GM12878 (cell line): Measurements from ENCODE around the gene POLR1A. TPM values are rescaled to one million over a fixed set of nuclear protein-coding genes. Genes with fewer than 3 reads are reported as not detected.

Experiments
- BACH1 ChIP-seq: fragments of 450-650 bp; IDR thresholded peaks from 2 replicates; pipeline ENCODE4 v1.6.1; 2017; ENCODE audit warnings: mild to moderate bottlenecking, borderline replicate concordance
- BHLHE40 ChIP-seq, 2 experiments: fragments of 450-650 bp in 1 of 2; IDR thresholded peaks; 2 replicates each; pipeline ENCODE4 v1.6.1; 2011 to 2017; ENCODE audit warnings: low read depth in 2 of 2, borderline replicate concordance in 1 of 2, improper control_type of control experiment in 1 of 2, low read length in 1 of 2, mild to moderate bottlenecking in 1 of 2
- EED ChIP-seq: sonication (generic); IDR thresholded peaks from 2 replicates; pipeline ENCODE4 v1.6.1; 2016; ENCODE audit warnings: antibody characterized with exemption, low read depth
- ESRRA ChIP-seq: IDR thresholded peaks from 2 replicates; pipeline ENCODE4 v1.6.1; 2012; ENCODE audit warnings: mild to moderate bottlenecking, low read length, improper control_type of control experiment
- HDGF ChIP-seq: fragments of 450-650 bp; IDR thresholded peaks from 2 replicates; pipeline ENCODE4 v1.6.1; 2016; ENCODE audit warnings: antibody characterized with exemption
- MTA2 ChIP-seq: fragments of 450-650 bp; IDR thresholded peaks from 2 replicates; pipeline ENCODE4 v1.6.1; 2016; ENCODE audit warnings: low read depth, mild to moderate bottlenecking, moderate library complexity
- PAX8 ChIP-seq: fragments of 450-650 bp; IDR thresholded peaks from 2 replicates; pipeline ENCODE4 v1.6.1; 2017; ENCODE audit warnings: mild to moderate bottlenecking, moderate library complexity
- PBX3 ChIP-seq: IDR thresholded peaks from 2 replicates; pipeline ENCODE4 v1.6.1; 2011; ENCODE audit warnings: mild to moderate bottlenecking, low read depth, low read length, moderate library complexity; ENCODE audit not compliant: insufficient replicate concordance
- PML ChIP-seq: IDR thresholded peaks from 2 replicates; pipeline ENCODE4 v1.6.1; 2012; ENCODE audit warnings: low read length, inconsistent platforms
- POLR2AphosphoS2 ChIP-seq: IDR thresholded peaks from 2 replicates; pipeline ENCODE4 v1.6.1; 2011; ENCODE audit warnings: low read depth, mild to moderate bottlenecking, low read length, improper control_type of control experiment, moderate library complexity
- SMAD1 ChIP-seq: fragments of 450-650 bp; IDR thresholded peaks from 2 replicates; pipeline ENCODE4 v1.6.1; 2018; ENCODE audit warnings: mild to moderate bottlenecking, low read depth; ENCODE audit not compliant: partially characterized antibody
- SMAD5 ChIP-seq: IDR thresholded peaks from 2 replicates; pipeline ENCODE4 v1.6.1; 2016; ENCODE audit warnings: antibody characterized with exemption, low read depth
- SMC3 ChIP-seq: IDR thresholded peaks from 2 replicates; pipeline ENCODE4 v1.6.1; 2011; ENCODE audit warnings: low read length, improper control_type of control experiment, borderline replicate concordance
- SP1 ChIP-seq: IDR thresholded peaks from one replicate; pipeline ENCODE4 v1.6.1; 2011; ENCODE audit warnings: low read depth, low read length
- SREBF2 ChIP-seq: IDR thresholded peaks from 2 replicates; pipeline ENCODE4 v1.6.1; 2012; ENCODE audit warnings: mild to moderate bottlenecking, low read length
- STAT1 ChIP-seq: fragments of 450-650 bp; conservative IDR thresholded peaks from 2 replicates; pipeline ENCODE4 v1.6.1; 2014; ENCODE audit warnings: antibody characterized with exemption, mild to moderate bottlenecking
- TARDBP ChIP-seq: IDR thresholded peaks from 2 replicates; pipeline ENCODE4 v1.6.1; 2016; ENCODE audit warnings: borderline replicate concordance
- TBL1XR1 ChIP-seq: IDR thresholded peaks from 2 replicates; pipeline ENCODE4 v1.6.1; 2012; ENCODE audit warnings: low read depth, low read length, improper control_type of control experiment
- TCF3 ChIP-seq: IDR thresholded peaks from 2 replicates; pipeline ENCODE4 v1.6.1; 2012; ENCODE audit warnings: low read depth, mild to moderate bottlenecking, low read length, borderline replicate concordance; ENCODE audit not compliant: insufficient read depth
- ZBED1 ChIP-seq: IDR thresholded peaks from 2 replicates; pipeline ENCODE4 v1.6.1; 2016; ENCODE audit warnings: borderline replicate concordance
- ZNF274 ChIP-seq: IDR thresholded peaks from one replicate; pipeline ENCODE4 v1.8.0; 2011; ENCODE audit not compliant: insufficient read length, insufficient read depth
- ZNF687 ChIP-seq: fragments of 450-650 bp; IDR thresholded peaks from 2 replicates; pipeline ENCODE4 v1.6.1; 2017; ENCODE audit warnings: mild to moderate bottlenecking, moderate library complexity
- polyA plus RNA-seq, 11 experiments: library from polyadenylated mRNA; depleted of rRNA in 4 of 11; unstranded in 6 of 11; stranded (reverse) in 5 of 11; fragments of >200 nt; fragmentation: Nextera tagmentation in 4 of 11; fragmentation: Illumina TruSeq in 1 of 11; extraction: Ambion mirVana in 4 of 11; extraction: Trizol in 1 of 11; gene quantifications; 1 replicate in 1 of 11; 2 replicates in 10 of 11; pipeline versions ENCODE4 v1.2.1 to v1.2.3, GENCODE V29; 2011 to 2016; ENCODE audit warnings: inconsistent platforms in 2 of 11, missing spikeins in 2 of 11, low read depth in 1 of 11
- total RNA-seq, 4 experiments: library from RNA; depleted of rRNA in 3 of 4; stranded (reverse); fragments of >200 nt in 3 of 4; fragmentation: Illumina TruSeq in 1 of 4; extraction: Trizol in 1 of 4; gene quantifications; 2 replicates each; pipeline versions ENCODE4 v1.2.1 to v1.2.3, GENCODE V29; 2013 to 2021
- TF ChIP-seq, protein P1 (sequence below): fragments of 150-350 bp; IDR thresholded peaks from 2 replicates; pipeline ENCODE4 v1.6.1; 2016; ENCODE audit warnings: low read depth, low read length

The POLR1A gene
- total and polyA plus RNA-seq, 10 of the 15 experiments (the other 5 are each of a cell fraction or from before 2014, with no cell fraction given), result 2.1 to 53.9 (median 17.8) TPM

GRCh38 chr2:85999061-85999831 lies 106.4 kb downstream of the POLR1A start (continued):
- TF ChIP-seq ZNF687 (peak; percentile 88), TARDBP (no peak), PAX8 (no peak), SP1 (peak; percentile 9), ESRRA (no peak), TCF3 (no peak), POLR2AphosphoS2 (no peak), MTA2 (peak; percentile 36; the same call in 1 of the 2 replicates), PBX3 (no peak), BACH1 (no peak), BHLHE40 (IDR thresholded peaks at IDR 0.05; ENCODE audit: borderline replicate concordance in 1 of 2, low read depth in 2 of 2, low read length in 1 of 2) (peak in 1 of 2 experiments; percentile 18; a peak in 2 of 4 replicates), SMC3 (no peak), SREBF2 (no peak), HDGF (0 out of 2 replicates have a peak, but pooled peaks have one; percentile 20), SMAD5 (0 out of 2 replicates have a peak, but pooled peaks have one; percentile 10), EED (peak; percentile 25; the same call in 1 of the 2 replicates), PML (no peak), TBL1XR1 (no peak), ZNF274 (no peak), STAT1 (no peak), SMAD1 (no peak), ZBED1 (no peak)
- TF ChIP-seq, protein P1, sequence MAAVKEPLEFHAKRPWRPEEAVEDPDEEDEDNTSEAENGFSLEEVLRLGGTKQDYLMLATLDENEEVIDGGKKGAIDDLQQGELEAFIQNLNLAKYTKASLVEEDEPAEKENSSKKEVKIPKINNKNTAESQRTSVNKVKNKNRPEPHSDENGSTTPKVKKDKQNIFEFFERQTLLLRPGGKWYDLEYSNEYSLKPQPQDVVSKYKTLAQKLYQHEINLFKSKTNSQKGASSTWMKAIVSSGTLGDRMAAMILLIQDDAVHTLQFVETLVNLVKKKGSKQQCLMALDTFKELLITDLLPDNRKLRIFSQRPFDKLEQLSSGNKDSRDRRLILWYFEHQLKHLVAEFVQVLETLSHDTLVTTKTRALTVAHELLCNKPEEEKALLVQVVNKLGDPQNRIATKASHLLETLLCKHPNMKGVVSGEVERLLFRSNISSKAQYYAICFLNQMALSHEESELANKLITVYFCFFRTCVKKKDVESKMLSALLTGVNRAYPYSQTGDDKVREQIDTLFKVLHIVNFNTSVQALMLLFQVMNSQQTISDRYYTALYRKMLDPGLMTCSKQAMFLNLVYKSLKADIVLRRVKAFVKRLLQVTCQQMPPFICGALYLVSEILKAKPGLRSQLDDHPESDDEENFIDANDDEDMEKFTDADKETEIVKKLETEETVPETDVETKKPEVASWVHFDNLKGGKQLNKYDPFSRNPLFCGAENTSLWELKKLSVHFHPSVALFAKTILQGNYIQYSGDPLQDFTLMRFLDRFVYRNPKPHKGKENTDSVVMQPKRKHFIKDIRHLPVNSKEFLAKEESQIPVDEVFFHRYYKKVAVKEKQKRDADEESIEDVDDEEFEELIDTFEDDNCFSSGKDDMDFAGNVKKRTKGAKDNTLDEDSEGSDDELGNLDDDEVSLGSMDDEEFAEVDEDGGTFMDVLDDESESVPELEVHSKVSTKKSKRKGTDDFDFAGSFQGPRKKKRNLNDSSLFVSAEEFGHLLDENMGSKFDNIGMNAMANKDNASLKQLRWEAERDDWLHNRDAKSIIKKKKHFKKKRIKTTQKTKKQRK, result no peak
